ENCODE results near the gene VAV1.
A peak's percentile ranks its signal among the peaks of the same experiment; 100 is the strongest.
"Not testable (repeated sequence)": the region's sequence is repeated elsewhere in the genome, so short reads cannot be mapped to it uniquely, and the experiment has no call there.

The VAV1 gene

GRCh38 chr19:6743714-6744380 lies 28.7 kb upstream of the VAV1 start:
- DNase-seq (ENCODE audit: low read depth): no peak
- no peak overlapping the region for H3K4me3 ChIP-seq (ENCODE audit: low read length)
- no peak for TF ChIP-seq CTCF (conservative IDR thresholded peaks at IDR 0.05; ENCODE audit: low read depth, low read length)

- no peak for DNase-seq (ENCODE audit: low read depth)
- no peak overlapping the region for H3K4me3 ChIP-seq (ENCODE audit: low read length)
Measured at GRCh38 chr19:6744381-6745301, 27.9 kb upstream of the VAV1 start.

GRCh38 chr19:6745965-6746364 lies 26.5 kb upstream of the VAV1 start:
- DNase-seq (ENCODE audit: low read depth): no peak
- H3K4me3 ChIP-seq (ENCODE audit: low read length): no peak overlapping the region
- no peak for TF ChIP-seq CTCF (conservative IDR thresholded peaks at IDR 0.05; ENCODE audit: low read depth, low read length)

More at GRCh38 chr19:6744381-6745301, 27.9 kb upstream of the VAV1 start:
- TF ChIP-seq CTCF (conservative IDR thresholded peaks at IDR 0.05; ENCODE audit: low read depth, low read length): no peak

- not testable (repeated sequence) for DNase-seq (ENCODE audit: low read depth); H3K4me3 ChIP-seq (ENCODE audit: low read length)
Measured at GRCh38 chr19:6748543-6748942, 24.0 kb upstream of the VAV1 start.

GRCh38 chr19:6750062-6750461 lies 22.4 kb upstream of the VAV1 start:
- no peak overlapping the region for H3K4me3 ChIP-seq (ENCODE audit: low read length)
- no peak for TF ChIP-seq CTCF (conservative IDR thresholded peaks at IDR 0.05; ENCODE audit: low read depth, low read length)
- no peak for DNase-seq (ENCODE audit: low read depth)

GRCh38 chr19:6751189-6751588 lies 21.3 kb upstream of the VAV1 start:
- no peak for TF ChIP-seq CTCF (conservative IDR thresholded peaks at IDR 0.05; ENCODE audit: low read depth, low read length)
- DNase-seq (ENCODE audit: low read depth): no peak
- H3K4me3 ChIP-seq (ENCODE audit: low read length): no peak overlapping the region

GRCh38 chr19:6752256-6753177 lies 20.0 kb upstream of the VAV1 start:
- no peak for TF ChIP-seq CTCF (conservative IDR thresholded peaks at IDR 0.05; ENCODE audit: low read depth, low read length)
- DNase-seq (ENCODE audit: low read depth): no peak
- peak overlapping the region; percentile 46 for H3K4me3 ChIP-seq (ENCODE audit: low read length)
